ENCODE measurements around the gene TMUB1. TPM values are rescaled to one million over a fixed set of nuclear protein-coding genes. Genes with fewer than 3 reads are reported as not detected.
A peak's percentile ranks its signal among the peaks of the same experiment; 100 is the strongest.

TMUB1 gene
- total RNA-seq, 1 donor from 2014 or later, result 45.7 TPM

GRCh38 chr7:151115121-151115835 is 32.0 kb upstream of the TMUB1 start:
- H3K27me3 Mint-ChIP-seq (ENCODE audit: unreplicated experiment), result peaks cover 15% of the 10 kb centered on the region
- peak; percentile 51 for DNase-seq
- H3K9me3 Mint-ChIP-seq (ENCODE audit: unreplicated experiment), result peaks cover 26% of the 10 kb centered on the region
- TF ChIP-seq CTCF (IDR thresholded peaks at IDR 0.05; ENCODE audit: partially characterized antibody, unreplicated experiment), result no peak
- peaks cover 25% of the 10 kb centered on the region for H3K4me1 Mint-ChIP-seq (ENCODE audit: low read depth, unreplicated experiment)
- no peaks in the 10 kb centered on the region for H3K36me3 Mint-ChIP-seq (ENCODE audit: unreplicated experiment)
- no peak overlapping the region for H3K27ac Mint-ChIP-seq (ENCODE audit: unreplicated experiment)
- peak overlapping the region; percentile 72 for H3K4me3 Mint-ChIP-seq (ENCODE audit: unreplicated experiment)

GRCh38 chr7:151114151-151115090 is 31.1 kb upstream of the TMUB1 start:
- H3K27me3 Mint-ChIP-seq (ENCODE audit: unreplicated experiment), result peaks cover 15% of the 10 kb centered on the region
- peaks cover 26% of the 10 kb centered on the region for H3K9me3 Mint-ChIP-seq (ENCODE audit: unreplicated experiment)
- TF ChIP-seq CTCF (IDR thresholded peaks at IDR 0.05; ENCODE audit: partially characterized antibody, unreplicated experiment), result no peak
- peaks cover 32% of the 10 kb centered on the region for H3K4me1 Mint-ChIP-seq (ENCODE audit: low read depth, unreplicated experiment)
- no peaks in the 10 kb centered on the region for H3K36me3 Mint-ChIP-seq (ENCODE audit: unreplicated experiment)
- peak overlapping the region; percentile 63 for H3K4me3 Mint-ChIP-seq (ENCODE audit: unreplicated experiment)
- H3K27ac Mint-ChIP-seq (ENCODE audit: unreplicated experiment), result no peak overlapping the region
- peak; percentile 58 for DNase-seq

- peak overlapping the region; percentile 63 for H3K4me3 Mint-ChIP-seq (ENCODE audit: unreplicated experiment)
- DNase-seq, result no peak
- peaks cover 38% of the 10 kb centered on the region for H3K4me1 Mint-ChIP-seq (ENCODE audit: low read depth, unreplicated experiment)
- H3K9me3 Mint-ChIP-seq (ENCODE audit: unreplicated experiment), result peaks cover 21% of the 10 kb centered on the region
- H3K36me3 Mint-ChIP-seq (ENCODE audit: unreplicated experiment), result no peaks in the 10 kb centered on the region
- TF ChIP-seq CTCF (IDR thresholded peaks at IDR 0.05; ENCODE audit: partially characterized antibody, unreplicated experiment), result no peak
- H3K27me3 Mint-ChIP-seq (ENCODE audit: unreplicated experiment), result peaks cover 15% of the 10 kb centered on the region
- peak overlapping the region; percentile 38 for H3K27ac Mint-ChIP-seq (ENCODE audit: unreplicated experiment)
Observed at GRCh38 chr7:151113344-151114150, 30.3 kb upstream of the TMUB1 start.

GRCh38 chr7:151110941-151111645 is 27.8 kb upstream of the TMUB1 start:
- Mint-ChIP-seq H3K9me3 (ENCODE audit: unreplicated experiment) (peaks cover 15% of the 10 kb centered on the region), H3K4me3 (ENCODE audit: unreplicated experiment) (peak overlapping the region; percentile 59), H3K27me3 (ENCODE audit: unreplicated experiment) (peaks cover 17% of the 10 kb centered on the region), H3K4me1 (ENCODE audit: low read depth, unreplicated experiment) (peaks cover 49% of the 10 kb centered on the region), H3K36me3 (ENCODE audit: unreplicated experiment) (no peaks in the 10 kb centered on the region), H3K27ac (ENCODE audit: unreplicated experiment) (no peak overlapping the region)
- DNase-seq, result peak; percentile 84
- peak; percentile 95 for TF ChIP-seq CTCF (IDR thresholded peaks at IDR 0.05; ENCODE audit: partially characterized antibody, unreplicated experiment)
